Activated CD4-positive, alpha-beta T cell treated with anti-CD3 and anti-CD28 coated beads, Interleukin-2, amount 50 U/mL, for 1 hour (primary cell): ENCODE measurements around the gene ACAD11.

Source experiments
- DNase-seq: peaks from one replicate; pipeline ENCODE4 v3.0.0-alpha.2; 2020

The ACAD11 gene

GRCh38 chr3:132659365-132660051 is at the start of gene ACAD11:
TSS of gene ACAD11 (minus strand) at chr3:132659809. CDS start at chr3:132659751, 58 bp downstream.
- DNase-seq = peak; percentile 21

DNA sequence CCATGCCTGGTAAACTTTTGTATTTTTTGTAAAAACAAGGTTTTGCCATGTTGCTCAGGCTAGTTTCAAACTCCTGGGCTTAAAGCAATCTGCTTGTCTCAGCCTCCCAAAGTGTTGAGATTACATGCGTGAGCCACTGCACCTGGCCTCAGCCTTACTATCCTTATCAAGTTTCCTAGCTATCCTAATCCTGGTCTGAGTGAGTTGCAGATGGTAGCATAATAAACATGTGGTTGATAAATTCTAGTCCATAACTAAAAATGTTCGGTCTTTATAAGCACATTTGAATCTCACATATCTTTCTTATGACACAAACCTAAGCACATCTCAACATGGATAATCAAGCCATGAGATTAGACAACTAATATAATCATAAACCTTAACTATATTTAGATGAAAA is 44.1 kb upstream of the ACAD11 start:
- DNase-seq = no peak

DNA sequence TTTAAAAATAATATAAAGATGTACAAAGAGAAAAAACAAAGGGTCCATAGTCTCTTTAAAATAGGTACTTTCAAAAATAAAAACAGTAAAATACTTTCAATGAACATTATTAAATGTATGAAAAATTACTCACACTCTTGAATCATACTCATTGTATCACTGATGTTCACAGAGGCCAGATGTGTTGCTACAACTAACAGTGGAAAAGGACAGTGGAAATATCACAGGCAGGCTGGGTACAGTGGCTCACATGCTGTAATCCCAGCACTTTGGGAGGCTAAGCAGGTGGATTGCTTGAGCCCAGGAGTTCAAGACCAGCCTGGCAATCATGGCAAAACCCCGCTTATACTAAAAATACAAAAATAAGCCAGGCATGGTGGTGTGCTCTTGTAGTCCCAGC is 35.8 kb upstream of the ACAD11 start:
- no peak for DNase-seq

DNA sequence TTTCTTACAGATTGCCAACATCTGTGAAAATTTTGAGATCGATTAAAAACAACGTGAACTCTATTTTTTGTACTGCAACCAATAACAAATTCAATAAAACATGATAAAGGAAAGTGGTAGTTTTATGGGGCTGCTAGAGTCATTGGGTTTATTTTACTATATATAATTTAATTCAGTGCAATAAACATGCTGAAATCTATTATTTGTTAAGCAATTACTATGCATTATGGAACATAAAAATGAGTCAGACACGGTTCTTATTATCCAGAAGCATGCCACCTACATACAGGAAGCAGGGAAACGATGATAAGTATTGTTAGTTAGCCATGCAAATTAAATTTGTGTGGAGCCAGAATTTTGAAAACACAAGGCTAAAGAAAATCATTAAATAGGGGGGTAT is 35.4 kb upstream of the ACAD11 start:
- DNase-seq = no peak

DNA sequence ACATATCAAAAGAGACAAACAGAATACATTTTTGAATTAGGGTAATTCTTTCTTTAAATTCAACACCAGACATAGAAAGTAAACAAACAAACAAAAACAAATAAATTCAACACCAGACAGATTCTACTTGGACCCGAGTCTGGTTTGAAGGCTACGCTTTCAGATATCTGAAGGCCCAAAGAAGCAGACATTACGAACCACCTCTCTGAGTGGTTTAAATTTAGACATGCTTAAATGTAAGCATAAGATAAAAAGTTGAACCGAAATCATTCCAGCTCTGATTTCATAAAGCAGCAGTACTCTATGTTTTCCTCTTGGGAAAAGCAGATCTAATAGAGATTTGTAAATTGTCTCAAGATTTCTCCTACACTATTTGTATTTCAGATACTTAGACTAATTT is 30.4 kb upstream of the ACAD11 start:
- DNase-seq = no peak

GRCh38 chr3:132682201-132682600 is 22.6 kb upstream of the ACAD11 start:
- DNase-seq = no peak

DNA sequence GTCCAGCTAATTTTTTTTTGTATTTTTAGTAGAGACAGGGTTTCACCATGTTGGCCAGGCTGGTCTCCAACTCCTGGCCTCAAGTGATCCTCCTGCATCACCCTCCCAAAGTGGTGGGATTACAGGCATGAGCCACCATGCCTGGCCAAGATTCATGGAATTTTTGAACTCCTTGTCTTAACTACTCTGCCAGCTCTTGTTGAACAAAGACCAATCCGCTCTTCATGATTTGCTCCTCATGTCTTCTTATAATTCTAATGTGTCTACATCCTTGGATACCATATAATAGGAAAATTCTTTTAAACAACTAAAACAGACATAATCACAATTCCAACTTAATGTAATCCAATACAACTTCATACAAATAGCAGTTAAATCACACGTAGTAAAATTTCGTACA is 21.8 kb upstream of the ACAD11 start:
- no peak for DNase-seq

DNA sequence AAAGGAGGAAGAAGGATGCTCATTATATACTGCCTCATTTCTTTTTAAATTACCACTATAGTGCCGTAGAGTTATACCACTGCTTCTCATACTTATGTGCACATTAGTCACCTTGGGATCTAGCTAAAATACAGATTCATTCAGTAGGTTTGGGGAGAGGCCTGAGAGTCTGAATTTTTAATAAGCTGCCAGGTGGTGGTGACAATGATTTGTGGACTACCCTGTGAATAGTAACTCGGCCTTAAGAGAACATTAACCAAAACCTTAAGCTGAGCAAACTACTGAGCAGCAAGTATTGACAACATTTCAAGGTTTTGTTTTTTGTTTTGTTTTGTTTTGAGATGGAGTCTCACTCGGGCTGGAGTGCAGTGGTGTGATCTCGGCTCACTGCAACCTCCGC is 20.3 kb upstream of the ACAD11 start:
- DNase-seq = no peak

DNA sequence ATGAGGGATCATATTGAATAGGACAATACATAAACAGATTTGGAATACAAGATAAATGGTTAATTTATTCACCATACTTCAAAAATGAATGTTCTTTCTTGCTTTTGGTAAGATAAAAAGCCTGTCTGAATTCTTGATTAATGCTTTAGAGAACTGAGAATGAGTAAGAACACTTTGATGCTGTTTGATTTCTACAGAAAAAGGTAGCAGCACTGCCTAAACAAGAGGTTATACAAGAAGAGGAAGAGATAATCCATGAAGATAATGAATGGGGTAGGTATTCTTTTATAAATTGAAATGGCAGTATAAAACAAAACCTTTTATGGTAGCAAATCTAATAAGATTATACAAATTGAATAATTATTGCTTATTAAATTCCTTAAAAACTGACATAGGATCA is 15.8 kb upstream of the ACAD11 start:
- no peak for DNase-seq

DNA sequence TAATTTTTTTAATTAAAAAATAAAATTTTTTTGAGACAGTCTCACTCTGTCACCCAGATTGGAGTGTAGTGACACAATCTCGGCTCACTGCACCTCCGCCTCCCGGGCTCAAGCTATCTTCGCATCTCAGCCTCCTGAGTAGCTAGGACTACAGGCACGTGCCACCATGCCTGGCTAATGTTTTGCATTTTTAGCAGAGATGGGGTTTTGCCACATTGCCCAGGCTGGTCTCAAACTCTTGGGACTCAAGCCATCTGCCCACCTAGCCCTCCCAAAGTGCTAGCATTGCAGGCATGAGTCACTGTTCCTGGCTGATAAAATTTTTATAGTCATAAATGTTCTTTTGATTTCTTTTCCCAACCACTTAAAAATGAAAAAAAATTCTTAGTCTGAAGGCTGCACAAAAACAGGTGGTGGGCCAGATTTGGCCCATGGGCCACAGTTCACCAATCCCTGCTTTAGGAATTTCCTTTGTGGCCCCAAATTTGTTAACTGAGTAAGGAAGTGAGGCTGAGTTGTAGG is 9.7 kb upstream of the ACAD11 start:
- no peak for DNase-seq

GRCh38 chr3:132665230-132665745 is 5.7 kb upstream of the ACAD11 start:
- DNase-seq = no peak

DNA sequence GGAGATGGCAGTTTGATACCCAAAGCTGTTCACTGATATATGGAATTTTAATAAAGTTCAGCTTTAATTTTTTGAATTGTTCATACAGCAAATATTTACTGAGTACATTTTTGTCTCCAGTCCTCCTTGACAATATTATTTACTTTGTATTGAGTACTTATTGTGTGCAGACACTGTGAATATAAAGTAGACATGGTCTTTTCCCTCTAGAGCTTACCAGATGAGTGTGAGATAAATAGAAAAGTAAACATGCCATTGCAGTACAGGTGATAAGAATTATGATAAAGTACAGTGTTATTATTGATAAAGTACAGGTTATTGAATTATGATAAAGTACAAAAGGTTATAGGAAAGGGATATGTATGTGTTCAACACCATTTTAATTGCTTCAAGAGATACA is 2.6 kb upstream of the ACAD11 start:
- no peak for DNase-seq

DNA sequence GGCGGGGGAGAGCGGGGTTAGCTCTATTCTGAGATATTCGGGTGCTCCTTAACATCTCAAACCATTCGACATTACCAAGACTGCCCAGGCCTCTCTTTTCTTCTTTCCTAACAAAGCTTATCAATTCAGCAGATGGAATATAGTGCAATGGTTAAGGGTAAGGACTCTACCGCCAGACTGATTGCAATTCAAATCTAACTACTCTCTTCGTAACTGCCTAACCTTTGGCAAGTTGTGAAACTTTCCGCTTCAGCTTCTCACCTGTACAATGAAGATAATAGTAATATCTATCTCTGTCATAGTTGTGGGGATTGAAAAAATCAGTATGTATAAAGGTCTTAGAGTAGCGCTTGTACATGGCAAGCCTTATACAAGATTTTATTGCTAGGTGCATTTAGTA is 1.5 kb upstream of the ACAD11 start:
- no peak for DNase-seq

DNA sequence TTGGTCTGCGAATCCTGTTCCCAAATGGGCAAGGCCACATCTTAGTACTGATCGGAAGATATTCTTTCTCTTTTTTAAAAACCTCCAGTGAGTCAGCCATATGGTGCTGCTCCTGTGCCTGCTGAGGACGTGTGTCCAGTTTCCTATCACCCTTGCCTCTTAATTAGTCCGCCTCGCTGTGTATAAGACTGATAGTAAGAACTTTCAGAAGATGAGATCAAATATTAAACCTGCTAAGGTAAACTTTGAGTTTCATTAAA is 1.1 kb upstream of the ACAD11 start:
- no peak for DNase-seq

- DNase-seq = peak; percentile 64
Observed at GRCh38 chr3:132660052-132660810, 622 bp upstream of the ACAD11 start, which contains the start of gene UBA5. TSS of gene UBA5 (plus strand) at chr3:132660329. CDS start at chr3:132660538, 209 bp downstream.

DNA sequence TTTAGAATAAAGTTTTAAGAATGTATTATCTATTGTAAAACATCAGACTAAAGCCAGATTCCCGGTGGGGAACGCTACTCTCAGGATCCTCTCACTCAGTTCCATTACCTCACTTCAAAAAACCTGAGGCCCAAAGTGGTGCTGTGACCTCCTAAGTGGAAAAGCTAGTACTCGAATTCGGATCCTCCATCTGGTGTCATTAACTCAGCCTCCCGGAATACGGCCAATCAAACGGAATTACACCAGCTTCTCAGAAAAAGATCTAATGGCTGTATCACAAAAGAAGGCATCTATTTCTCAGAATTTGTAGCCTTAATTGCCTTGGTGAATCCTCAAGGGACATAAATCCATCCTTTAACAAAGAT is 627 bp downstream of the ACAD11 start:
- no peak for DNase-seq

DNA sequence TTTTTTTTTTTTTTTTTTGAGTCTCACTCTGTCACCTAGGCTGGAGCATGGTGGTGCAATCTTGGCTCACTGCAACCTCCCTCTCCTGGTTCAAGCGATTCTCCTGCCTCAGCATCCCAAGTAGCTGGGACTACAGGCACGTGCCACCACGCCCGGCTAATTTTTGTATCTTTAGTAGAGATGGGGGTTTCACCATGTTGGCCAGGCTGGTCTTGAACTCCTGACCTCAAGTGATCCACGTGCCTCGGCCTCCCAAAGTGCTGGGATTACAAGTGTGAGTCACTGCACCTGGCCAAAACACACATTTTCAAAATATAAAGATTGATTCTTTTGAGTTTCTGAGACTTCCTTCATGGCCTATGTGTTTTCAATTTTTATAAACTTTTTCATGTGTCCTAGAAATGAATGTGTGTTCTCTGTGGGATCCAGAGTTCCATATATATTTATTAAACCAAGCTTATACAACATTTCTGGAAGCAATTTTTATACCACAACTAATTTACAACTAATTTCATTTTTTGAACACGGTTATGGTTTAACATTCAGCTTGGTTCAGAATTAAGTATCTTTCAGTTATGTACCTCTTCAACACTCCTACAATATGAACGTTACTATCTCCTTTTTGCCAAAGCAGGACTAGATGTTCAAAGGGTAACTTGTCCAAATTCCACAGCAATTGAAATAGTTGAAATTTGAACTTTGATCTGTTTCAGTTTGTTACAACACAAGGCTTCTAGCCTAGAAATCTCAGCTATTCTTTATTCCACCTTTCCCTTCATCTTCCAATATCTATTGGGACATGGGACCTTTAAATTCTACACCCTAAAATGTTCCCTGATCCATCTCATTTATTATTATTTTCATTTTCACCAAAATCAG is 1.5 kb downstream of the ACAD11 start:
- DNase-seq = no peak

GRCh38 chr3:132655471-132655870 is 4.1 kb downstream of the ACAD11 start:
- DNase-seq = no peak

GRCh38 chr3:132654721-132655120 is 4.9 kb downstream of the ACAD11 start:
- no peak for DNase-seq

GRCh38 chr3:132654190-132654589 is 5.4 kb downstream of the ACAD11 start:
- no peak for DNase-seq

GRCh38 chr3:132652640-132653270 is 6.9 kb downstream of the ACAD11 start:
- DNase-seq = no peak

GRCh38 chr3:132650153-132650552 is 9.5 kb downstream of the ACAD11 start:
- DNase-seq = no peak

- DNase-seq = no peak
Observed at GRCh38 chr3:132645058-132645457, 14.6 kb downstream of the ACAD11 start.
